Prostate gland (tissue), 2 donors: ENCODE results near the gene TMCO1. TPM values are rescaled to one million over a fixed set of nuclear protein-coding genes. Genes with fewer than 3 reads are reported as not detected.

Experiments
- DNase-seq: peaks from one replicate; pipeline ENCODE4 v3.0.0-alpha.2; 2019; ENCODE audit warnings: low spot score
- H3K27ac ChIP-seq, 2 donors: fragments of 200-600 bp; sonication (generic); 2 replicates each; pipeline ENCODE4 v1.5.1; 2017 to 2019
- H3K27me3 ChIP-seq: fragments of 200-600 bp; sonication (generic); replicated peaks from 2 replicates; pipeline ENCODE4 v1.5.1; 2019; ENCODE audit not compliant: insufficient read depth
- H3K36me3 ChIP-seq, 2 donors: fragments of 200-600 bp; sonication (generic); 1 replicate in 1 of 2; 2 replicates in 1 of 2; pipeline versions ENCODE4 v1.5.1 to v1.8.1; 2017 to 2019
- H3K4me1 ChIP-seq: fragments of 200-600 bp; sonication (generic); replicated peaks from 2 replicates; pipeline ENCODE4 v1.5.1; 2019
- H3K4me3 ChIP-seq, 2 donors: fragments of 200-600 bp; sonication (generic); 2 replicates each; pipeline ENCODE4 v1.5.1; 2017 to 2019
- H3K9me3 ChIP-seq: fragments of 200-600 bp; sonication (generic); 2 replicates; pipeline ENCODE4 v1.5.1; 2017
- CTCF ChIP-seq, 4 experiments: fragments of 200-600 bp in 2 of 4; fragments of 450-650 bp in 2 of 4; sonication (generic) in 2 of 4; IDR thresholded peaks; 1 replicate in 3 of 4; 2 replicates in 1 of 4; pipeline ENCODE4 v1.5.1; 2016 to 2019; ENCODE audit warnings: antibody characterized with exemption in 4 of 4, mild to moderate bottlenecking in 2 of 4, moderate library complexity in 2 of 4
- POLR2A ChIP-seq: fragments of 450-650 bp; IDR thresholded peaks from one replicate; pipeline ENCODE4 v1.6.1; 2016; ENCODE audit warnings: antibody characterized with exemption, mild to moderate bottlenecking
- POLR2AphosphoS5 ChIP-seq: sonication (generic); formaldehyde crosslinking; IDR thresholded peaks from one replicate; pipeline ENCODE4 v1.6.1; 2017; ENCODE audit warnings: antibody characterized with exemption
- WGBS: methylation state at CpG from one replicate; pipeline ENCODE4 v1.1.5; 2018; 5-methylcytosine and 5-hydroxymethylcytosine counted together
- intact Hi-C: fragments of 100-400 bp; cut with DNase I; formaldehyde crosslinking; loops from one replicate; pipeline ENCODE4 v1.14.2; 2022
- total RNA-seq, 2 donors: library from RNA; depleted of rRNA; stranded (reverse); fragments of >200 nt; gene quantifications; one replicate each; pipeline ENCODE4 v1.1.0, GENCODE V29; 2016

TMCO1 gene
- total RNA-seq, 2 donors from 2014 or later, result 90.8 to 120 TPM

GRCh38 chr1:165742194-165742593, 26.5 kb downstream of the TMCO1 start:
- no peaks in the 10 kb centered on the region for H3K27me3 ChIP-seq
- H3K36me3 ChIP-seq, result peaks cover 5 to 7% of the 10 kb centered on the region in 2 donors
- TF ChIP-seq POLR2AphosphoS5 (no peak), CTCF (IDR thresholded peaks at IDR 0.05) (no peak), POLR2A (no peak)
- H3K27ac ChIP-seq, result no peak overlapping the region
- WGBS, result 93% methylated on average over 8 of the region's 8 CpGs
- no peak for DNase-seq
- H3K4me1 ChIP-seq, result no peaks in the 10 kb centered on the region
- H3K9me3 ChIP-seq, result no peaks in the 10 kb centered on the region
- intact Hi-C loops, result no loop called here
- H3K4me3 ChIP-seq, result no peak overlapping the region

GRCh38 chr1:165738794-165739193, 29.9 kb downstream of the TMCO1 start:
- H3K4me1 ChIP-seq, result no peaks in the 10 kb centered on the region
- 93% methylated on average over 1 of the region's 1 CpG for WGBS
- TF ChIP-seq POLR2A, result no peak
- no peak for TF ChIP-seq POLR2AphosphoS5
- TF ChIP-seq CTCF (IDR thresholded peaks at IDR 0.05), result no peak
- intact Hi-C loops, result no loop called here
- no peaks in the 10 kb centered on the region for H3K27me3 ChIP-seq
- H3K4me3 ChIP-seq, result no peak overlapping the region
- H3K27ac ChIP-seq, result no peak overlapping the region
- DNase-seq, result no peak
- peaks cover 5 to 7% of the 10 kb centered on the region in 2 donors for H3K36me3 ChIP-seq
- no peaks in the 10 kb centered on the region for H3K9me3 ChIP-seq

GRCh38 chr1:165737196-165737595, 31.5 kb downstream of the TMCO1 start:
- intact Hi-C loops, result no loop called here
- Histone ChIP-seq H3K27ac (no peak overlapping the region), H3K27me3 (no peaks in the 10 kb centered on the region), H3K36me3 (peaks cover 3 to 5% of the 10 kb centered on the region in 2 donors), H3K4me3 (no peak overlapping the region), H3K9me3 (no peaks in the 10 kb centered on the region), H3K4me1 (no peaks in the 10 kb centered on the region)
- no peak for TF ChIP-seq CTCF (IDR thresholded peaks at IDR 0.05)
- TF ChIP-seq POLR2AphosphoS5, result no peak
- TF ChIP-seq POLR2A, result no peak
- no peak for DNase-seq

- 86% methylated on average over 3 of the region's 3 CpGs for WGBS
- Histone ChIP-seq H3K4me1 (no peaks in the 10 kb centered on the region), H3K9me3 (no peaks in the 10 kb centered on the region), H3K4me3 (no peak overlapping the region), H3K36me3 (no peaks in the 10 kb centered on the region), H3K27me3 (no peaks in the 10 kb centered on the region), H3K27ac (no peak overlapping the region)
- TF ChIP-seq POLR2A, result no peak
- no peak for TF ChIP-seq POLR2AphosphoS5
- no peak for TF ChIP-seq CTCF (IDR thresholded peaks at IDR 0.05)
- intact Hi-C loops, result no loop called here
- DNase-seq, result no peak
These were observed 33.8 kb downstream of the TMCO1 start for GRCh38 chr1:165734906-165735305.

- Histone ChIP-seq H3K27ac (no peak overlapping the region), H3K27me3 (no peaks in the 10 kb centered on the region), H3K9me3 (no peaks in the 10 kb centered on the region), H3K4me3 (no peak overlapping the region), H3K4me1 (no peaks in the 10 kb centered on the region), H3K36me3 (no peaks in the 10 kb centered on the region)
- no peak for DNase-seq
- intact Hi-C loops, result no loop called here
- 92% methylated on average over 2 of the region's 2 CpGs for WGBS
- no peak for TF ChIP-seq POLR2A
- no peak for TF ChIP-seq CTCF (IDR thresholded peaks at IDR 0.05)
- TF ChIP-seq POLR2AphosphoS5, result no peak
These were observed 41.8 kb downstream of the TMCO1 start for GRCh38 chr1:165726841-165727240.
